ENCODE data around the gene MORN1. TPM values are rescaled to one million over a fixed set of nuclear protein-coding genes. Genes with fewer than 3 reads are reported as not detected.

Gene MORN1
- polyA plus RNA-seq, 1 of the 3 experiments (the other 2 are of a cell fraction): 16.3 TPM

DNA sequence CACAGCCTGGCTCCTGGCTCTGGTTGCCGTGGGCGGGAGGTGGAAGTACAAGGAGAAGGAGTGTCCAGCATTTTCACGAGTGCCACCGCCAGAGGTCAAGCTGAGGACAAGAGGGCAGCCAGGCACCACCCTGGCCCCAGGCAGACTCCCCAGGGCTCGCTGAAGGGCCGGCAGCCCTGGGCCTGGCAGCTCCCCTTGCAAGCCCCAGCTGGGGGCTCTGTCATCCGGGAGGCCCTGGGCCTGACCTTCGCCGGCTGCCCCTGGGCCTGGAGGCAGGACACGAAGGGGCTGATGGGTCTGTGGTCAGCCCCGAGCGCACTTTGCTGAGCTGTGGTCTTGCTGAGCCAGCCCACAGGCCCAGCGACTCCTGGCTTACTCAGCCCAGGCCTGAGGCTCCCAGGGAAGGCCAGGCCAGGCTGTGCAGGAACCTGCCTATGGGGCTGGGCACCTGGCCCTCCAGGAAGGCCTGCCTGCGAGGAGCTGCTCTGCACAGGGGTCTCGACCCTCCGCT lies 74.8 kb downstream of the MORN1 start:
- POLR2A ChIA-PET: interaction anchor here (1.0 to 2.8 kb wide), 3 partner anchors 17 to 89 kb away, joined by 3 to 8 read pairs (median 3); no protein-coding TSS in a partner anchor
- H3K4me2 ChIP-seq: no peak overlapping the region
- no peaks in the 10 kb centered on the region for H3K9me3 ChIP-seq
- no peak overlapping the region for H3K4me3 ChIP-seq (ENCODE audit: low read depth in 2 of 2, low read length in 1 of 2)
- TF ChIP-seq, protein P1, sequence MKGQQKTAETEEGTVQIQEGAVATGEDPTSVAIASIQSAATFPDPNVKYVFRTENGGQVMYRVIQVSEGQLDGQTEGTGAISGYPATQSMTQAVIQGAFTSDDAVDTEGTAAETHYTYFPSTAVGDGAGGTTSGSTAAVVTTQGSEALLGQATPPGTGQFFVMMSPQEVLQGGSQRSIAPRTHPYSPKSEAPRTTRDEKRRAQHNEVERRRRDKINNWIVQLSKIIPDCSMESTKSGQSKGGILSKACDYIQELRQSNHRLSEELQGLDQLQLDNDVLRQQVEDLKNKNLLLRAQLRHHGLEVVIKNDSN (IDR thresholded peaks at IDR 0.05; ENCODE audit: borderline replicate concordance, low read depth): no peak
- TF ChIP-seq EP300 (IDR thresholded peaks at IDR 0.05; ENCODE audit: borderline replicate concordance in 1 of 2, low read depth in 1 of 2, low read length in 1 of 2) (no peak), FOXM1 (IDR thresholded peaks at IDR 0.05; ENCODE audit: low read depth) (no peak), REST (IDR thresholded peaks at IDR 0.05; ENCODE audit: low read depth, low read length) (no peak), GATA2 (CRISPR knock-in tag; IDR thresholded peaks at IDR 0.05) (no peak)
- H2AFZ ChIP-seq (ENCODE audit: low read depth): no peak overlapping the region
- no peaks in the 10 kb centered on the region for H3K9me2 ChIP-seq
- no peaks in the 10 kb centered on the region for H3F3A ChIP-seq (replicated peaks; ENCODE audit: insufficient read depth)
- no peaks in the 10 kb centered on the region for H3K79me2 ChIP-seq (ENCODE audit: insufficient read depth)
- DNase-seq: no peak
- H3K27me3 ChIP-seq (ENCODE audit: insufficient read depth): no peaks in the 10 kb centered on the region
- WGBS (ENCODE audit: low lambda C conversion rate): no CpG with 5 or more reads among the region's 16 CpGs
- no peaks in the 10 kb centered on the region for H4K20me1 ChIP-seq (ENCODE audit: insufficient read depth)
- H3K36me3 ChIP-seq (replicated peaks in 1 of 2; ENCODE audit: control insufficient read depth in 1 of 2, insufficient read depth in 2 of 2, low read length in 1 of 2): no peaks in the 10 kb centered on the region
- H3K27ac ChIP-seq (ENCODE audit: low read depth in 2 of 2, low read length in 1 of 2): peak overlapping the region in 1 of 2 experiments; percentile 69; a peak in 1 of 4 replicates
- H3K4me1 ChIP-seq (ENCODE audit: control insufficient read depth in 1 of 2, insufficient read depth in 2 of 2, low read depth in 1 of 2, low read length in 1 of 2): peaks cover 0 to 59% of the 10 kb centered on the region in 2 experiments; a peak in 1 of 4 replicates
- CTCF ChIA-PET: interaction anchor here (0.9 to 5.4 kb wide), 11 partner anchors 9 to 142 kb away, joined by 3 to 34 read pairs (median 6); partner anchors contain the start of gene FAAP20
- H3K9ac ChIP-seq: no peak overlapping the region

DNA sequence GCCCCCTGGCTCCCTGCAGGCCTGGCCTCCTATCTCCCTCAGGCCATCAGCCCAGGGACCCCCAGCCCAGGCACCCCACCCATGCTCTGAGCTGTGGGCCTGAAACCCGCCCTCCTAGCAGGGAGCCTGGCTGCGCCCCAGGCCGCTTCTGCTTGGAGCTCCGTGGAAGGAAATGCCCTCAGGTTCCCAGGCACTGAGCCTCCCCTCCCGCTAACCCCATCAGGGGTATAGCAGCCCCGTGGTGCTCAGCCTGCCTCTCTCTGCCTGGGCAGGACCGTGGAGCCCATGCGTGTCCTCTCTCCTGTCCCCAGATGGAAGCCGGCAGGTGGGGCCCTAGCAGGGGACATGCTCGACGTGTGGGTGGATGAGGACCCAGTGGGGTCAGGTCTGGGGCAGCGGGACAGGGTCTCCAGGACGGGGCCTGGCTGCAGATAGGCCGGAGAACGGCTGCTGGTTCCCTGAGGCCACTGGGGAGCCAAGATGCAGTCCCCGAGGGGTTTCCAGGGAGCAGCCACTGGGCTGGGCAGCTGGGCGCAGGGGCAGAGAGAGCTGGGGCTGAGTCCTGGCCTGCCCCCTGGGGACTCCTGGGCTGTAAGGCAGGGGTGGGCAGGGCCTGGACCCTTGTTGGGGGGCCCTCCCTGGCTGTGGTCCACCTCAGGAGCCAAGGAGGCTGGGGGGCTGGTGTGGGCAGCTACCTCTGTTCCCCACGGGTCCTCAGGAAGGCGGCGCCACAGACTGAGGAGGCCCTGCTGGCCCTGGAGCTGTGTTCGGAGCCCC lies 75.5 kb downstream of the MORN1 start:
- Histone ChIP-seq H3K4me1 (ENCODE audit: control insufficient read depth in 1 of 2, insufficient read depth in 2 of 2, low read depth in 1 of 2, low read length in 1 of 2) (peaks cover 0 to 53% of the 10 kb centered on the region in 2 experiments; a peak in 1 of 4 replicates), H3K36me3 (replicated peaks in 1 of 2; ENCODE audit: control insufficient read depth in 1 of 2, insufficient read depth in 2 of 2, low read length in 1 of 2) (no peaks in the 10 kb centered on the region), H3K9me3 (no peaks in the 10 kb centered on the region), H3K9me2 (no peaks in the 10 kb centered on the region), H4K20me1 (ENCODE audit: insufficient read depth) (no peaks in the 10 kb centered on the region), H3F3A (replicated peaks; ENCODE audit: insufficient read depth) (no peaks in the 10 kb centered on the region), H2AFZ (ENCODE audit: low read depth) (no peak overlapping the region; the same call in 1 of the 2 replicates), H3K27ac (ENCODE audit: low read depth in 2 of 2, low read length in 1 of 2) (peak overlapping the region in 1 of 2 experiments; percentile 69; a peak in 1 of 4 replicates), H3K79me2 (ENCODE audit: insufficient read depth) (no peaks in the 10 kb centered on the region), H3K9ac (no peak overlapping the region), H3K4me2 (no peak overlapping the region), H3K4me3 (ENCODE audit: low read depth in 2 of 2, low read length in 1 of 2) (no peak overlapping the region; a peak in 2 of 4 replicates), H3K27me3 (ENCODE audit: insufficient read depth) (no peaks in the 10 kb centered on the region)
- DNase-seq: peak; percentile 67
- TF ChIP-seq RFX5 (IDR thresholded peaks at IDR 0.05; ENCODE audit: low read length) (no peak), GATA2 (CRISPR knock-in tag; IDR thresholded peaks at IDR 0.05) (no peak), CTCF (IDR thresholded peaks at IDR 0.05) (no peak), CHD2 (IDR thresholded peaks at IDR 0.05; ENCODE audit: low read length, partially characterized antibody) (no peak), SIN3A (IDR thresholded peaks at IDR 0.05; ENCODE audit: borderline replicate concordance, low read depth, low read length) (no peak), JUND (IDR thresholded peaks at IDR 0.05) (no peak), TCF12 (IDR thresholded peaks at IDR 0.05) (no peak), ZBTB33 (IDR thresholded peaks at IDR 0.05; ENCODE audit: borderline replicate concordance, low read depth) (no peak), EZH2phosphoT487 (IDR thresholded peaks at IDR 0.05; ENCODE audit: borderline replicate concordance, low read depth) (no peak), NFIC (IDR thresholded peaks at IDR 0.05; ENCODE audit: borderline replicate concordance) (no peak)
- TF ChIP-seq, protein P1 (IDR thresholded peaks at IDR 0.05; ENCODE audit: borderline replicate concordance, low read depth): no peak
- CTCF ChIA-PET: interaction anchor here (0.6 to 5.4 kb wide), 26 partner anchors 8 to 1479 kb away, joined by 3 to 34 read pairs (median 5); partner anchors contain the start of genes FAAP20 and SKI
- 87% methylated on average over 8 of the region's 21 CpGs for WGBS (ENCODE audit: low lambda C conversion rate)
- POLR2A ChIA-PET: interaction anchor here (1.0 to 2.8 kb wide), 5 partner anchors 18 to 120 kb away, joined by 3 to 8 read pairs (median 3); no protein-coding TSS in a partner anchor

All from SK-N-SH (cell line).